ENCODE measurements around the gene MYT1. TPM values are rescaled to one million over a fixed set of nuclear protein-coding genes. Genes with fewer than 3 reads are reported as not detected.

Gene MYT1
- total and polyA plus RNA-seq, 3 donors from 2014 or later = 1.7 to 22.2 (median 2.9) TPM

- WGBS, 2 donors = 84 to 85% methylated on average over 28 to 32 of the region's 32 CpGs
- H3K36me3 ChIP-seq (ENCODE audit: low read depth, missing control alignments) = no peaks in the 10 kb centered on the region
- no peaks in the 10 kb centered on the region for H3K9me3 ChIP-seq
- H3K4me3 ChIP-seq = no peak overlapping the region
- intact Hi-C loops (cut with DNase I; ENCODE audit: low total_unique reads) = no loop called here
- no peak for TF ChIP-seq POLR2A (IDR thresholded peaks at IDR 0.05)
- TF ChIP-seq, protein P1, sequence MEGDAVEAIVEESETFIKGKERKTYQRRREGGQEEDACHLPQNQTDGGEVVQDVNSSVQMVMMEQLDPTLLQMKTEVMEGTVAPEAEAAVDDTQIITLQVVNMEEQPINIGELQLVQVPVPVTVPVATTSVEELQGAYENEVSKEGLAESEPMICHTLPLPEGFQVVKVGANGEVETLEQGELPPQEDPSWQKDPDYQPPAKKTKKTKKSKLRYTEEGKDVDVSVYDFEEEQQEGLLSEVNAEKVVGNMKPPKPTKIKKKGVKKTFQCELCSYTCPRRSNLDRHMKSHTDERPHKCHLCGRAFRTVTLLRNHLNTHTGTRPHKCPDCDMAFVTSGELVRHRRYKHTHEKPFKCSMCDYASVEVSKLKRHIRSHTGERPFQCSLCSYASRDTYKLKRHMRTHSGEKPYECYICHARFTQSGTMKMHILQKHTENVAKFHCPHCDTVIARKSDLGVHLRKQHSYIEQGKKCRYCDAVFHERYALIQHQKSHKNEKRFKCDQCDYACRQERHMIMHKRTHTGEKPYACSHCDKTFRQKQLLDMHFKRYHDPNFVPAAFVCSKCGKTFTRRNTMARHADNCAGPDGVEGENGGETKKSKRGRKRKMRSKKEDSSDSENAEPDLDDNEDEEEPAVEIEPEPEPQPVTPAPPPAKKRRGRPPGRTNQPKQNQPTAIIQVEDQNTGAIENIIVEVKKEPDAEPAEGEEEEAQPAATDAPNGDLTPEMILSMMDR (IDR thresholded peaks at IDR 0.05) = no peak
- DNase-seq = no peak
- no peaks in the 10 kb centered on the region for H3K27me3 ChIP-seq
- no peaks in the 10 kb centered on the region for H3K4me1 ChIP-seq
- H3K27ac ChIP-seq = no peak overlapping the region
These were observed 28.1 kb upstream of the MYT1 start for GRCh38 chr20:64136004-64136710.

DNA sequence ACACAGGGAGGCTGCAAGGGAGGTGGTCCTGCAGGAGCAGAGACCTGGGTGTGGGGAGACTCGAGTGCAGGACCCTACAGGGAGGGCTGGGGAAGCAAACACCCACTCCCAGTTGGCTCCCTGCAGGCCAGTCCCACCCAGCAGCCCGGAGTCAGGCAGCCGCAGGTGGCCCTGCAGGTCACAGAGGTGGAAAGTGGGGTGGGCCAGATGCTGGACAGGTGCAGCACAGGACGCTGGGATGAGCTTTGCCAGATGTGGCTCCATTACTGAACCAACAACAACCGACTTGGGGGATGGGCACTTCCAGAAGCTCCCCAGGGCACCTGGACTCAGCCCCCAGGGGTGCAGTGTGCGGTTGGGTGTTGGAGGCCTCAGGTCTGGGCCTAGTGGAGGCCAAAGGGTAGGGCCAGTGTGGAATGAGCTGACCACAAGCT is 26.6 kb upstream of the MYT1 start:
- 86 to 88% methylated on average over 1 to 6 of the region's 6 CpGs for WGBS, 2 donors
- DNase-seq = no peak
- Histone ChIP-seq H3K36me3 (ENCODE audit: low read depth, missing control alignments) (no peaks in the 10 kb centered on the region), H3K4me1 (no peaks in the 10 kb centered on the region), H3K4me3 (no peak overlapping the region), H3K9me3 (no peaks in the 10 kb centered on the region), H3K27me3 (no peaks in the 10 kb centered on the region), H3K27ac (no peak overlapping the region)
- no peak for TF ChIP-seq POLR2A (IDR thresholded peaks at IDR 0.05)
- TF ChIP-seq, protein P1 (IDR thresholded peaks at IDR 0.05) = no peak
- intact Hi-C loops (cut with DNase I; ENCODE audit: low total_unique reads) = no loop called here

DNA sequence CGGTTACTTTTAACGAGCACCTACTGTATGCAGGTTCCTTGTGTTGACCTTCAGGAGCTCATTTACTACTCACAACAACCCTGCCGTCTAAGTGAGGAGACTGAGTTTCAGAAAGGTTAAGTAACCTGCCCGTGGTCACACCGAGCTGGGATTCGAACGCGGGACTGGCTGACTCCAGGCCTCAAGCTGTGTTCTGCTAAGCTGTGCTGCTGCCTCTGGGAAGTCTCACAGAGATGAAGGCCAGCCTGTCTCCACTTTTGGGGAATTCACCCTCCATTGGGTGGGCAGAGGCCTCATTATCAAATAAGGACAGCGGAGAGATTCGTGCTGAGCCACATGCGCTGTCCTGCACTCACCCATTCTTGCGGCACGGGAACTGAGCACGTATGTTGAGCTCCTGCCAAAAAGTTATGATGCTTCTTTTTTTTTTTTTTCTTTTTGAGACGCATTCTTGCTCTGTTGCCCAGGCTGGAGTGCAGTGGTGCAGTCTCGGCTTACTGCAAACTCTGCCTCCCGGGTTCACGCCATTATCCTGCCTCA is 25.9 kb upstream of the MYT1 start:
- intact Hi-C loops (cut with DNase I; ENCODE audit: low total_unique reads) = no loop called here
- Histone ChIP-seq H3K4me3 (no peak overlapping the region), H3K9me3 (no peaks in the 10 kb centered on the region), H3K4me1 (no peaks in the 10 kb centered on the region), H3K36me3 (ENCODE audit: low read depth, missing control alignments) (no peaks in the 10 kb centered on the region), H3K27ac (no peak overlapping the region), H3K27me3 (no peaks in the 10 kb centered on the region)
- 88 to 95% methylated on average over 18 of the region's 18 CpGs for WGBS, 2 donors
- no peak for TF ChIP-seq POLR2A (IDR thresholded peaks at IDR 0.05)
- TF ChIP-seq, protein P1 (IDR thresholded peaks at IDR 0.05) = no peak
- DNase-seq = no peak

DNA sequence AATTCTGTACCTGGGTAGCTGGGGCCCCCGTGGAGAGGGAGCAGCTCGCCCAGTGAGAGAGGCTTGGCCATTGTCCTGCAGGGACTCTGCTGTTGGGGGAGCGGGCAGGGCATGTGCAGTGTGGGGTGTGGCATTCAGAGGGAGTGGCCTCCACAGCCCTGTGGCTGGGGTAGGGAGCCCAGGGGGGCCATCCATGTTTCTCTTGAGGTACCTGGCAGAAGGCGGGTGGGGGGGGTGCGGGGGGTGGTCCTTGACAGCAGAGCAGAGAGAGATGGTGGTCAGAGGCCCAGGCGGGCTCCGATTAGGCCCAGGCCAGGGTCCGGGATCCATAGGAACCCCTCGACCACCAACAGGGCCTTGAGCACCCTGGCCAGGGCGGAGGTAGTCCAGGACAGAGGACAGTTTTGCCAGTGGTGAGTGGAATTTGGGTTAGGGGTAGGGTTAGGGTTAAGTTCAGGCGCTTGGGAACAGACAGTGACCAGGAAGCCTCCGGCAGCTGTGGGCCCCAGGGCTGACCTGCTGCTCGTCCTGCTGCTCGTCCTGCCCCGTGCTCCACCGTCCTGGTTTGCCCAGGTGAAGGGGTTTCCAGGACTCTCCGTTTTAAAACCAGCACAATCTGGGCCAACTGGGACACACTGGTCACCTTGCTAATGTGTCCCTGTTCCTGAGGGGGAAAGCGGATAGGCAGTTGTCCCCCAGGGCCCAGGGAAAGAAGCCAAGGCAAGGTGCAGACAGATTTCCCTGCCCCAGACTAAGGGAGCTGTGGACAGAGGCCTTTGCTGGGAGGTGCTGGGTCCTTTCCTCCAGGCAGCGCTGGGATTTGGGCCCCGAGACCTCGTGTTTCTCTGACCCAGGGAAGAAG is 24.8 kb upstream of the MYT1 start:
- H3K9me3 ChIP-seq = no peaks in the 10 kb centered on the region
- no peak overlapping the region for H3K4me3 ChIP-seq
- H3K27me3 ChIP-seq = no peaks in the 10 kb centered on the region
- H3K36me3 ChIP-seq (ENCODE audit: low read depth, missing control alignments) = no peaks in the 10 kb centered on the region
- no peaks in the 10 kb centered on the region for H3K4me1 ChIP-seq
- TF ChIP-seq, protein P1 (IDR thresholded peaks at IDR 0.05) = no peak
- whole genome bisulfite sequencing, 2 donors = 86 to 87% methylated on average over 12 to 21 of the region's 21 CpGs
- H3K27ac ChIP-seq = no peak overlapping the region
- no peak for DNase-seq
- intact Hi-C loops (cut with DNase I; ENCODE audit: low total_unique reads) = no loop called here
